Smooth muscle cell (in vitro differentiated cells): ENCODE measurements around the gene CEACAM19. TPM values are rescaled to one million over a fixed set of nuclear protein-coding genes. Genes with fewer than 3 reads are reported as not detected.

Source experiments
- DNase-seq: peaks from one replicate; lab custom pipeline; 2025; ENCODE audit not compliant: unreplicated experiment; lab: John Stamatoyannopoulos, UW
- H2AFZ ChIP-seq: fragments of 200-600 bp; sonication (generic); 2 replicates; pipeline ENCODE4 v1.6.0; 2016; ENCODE audit warnings: antibody characterized with exemption, low read depth, mild to moderate bottlenecking
- H3F3A ChIP-seq: fragments of 200-600 bp; sonication (generic); 2 replicates; pipeline ENCODE4 v1.6.0; 2017; ENCODE audit warnings: antibody characterized with exemption, low read depth
- H3K27ac ChIP-seq: fragments of 200-600 bp; sonication (generic); 2 replicates; pipeline ENCODE4 v1.5.1; 2016; ENCODE audit warnings: low read depth, mild to moderate bottlenecking
- H3K27me3 ChIP-seq: fragments of 200-600 bp; sonication (generic); 2 replicates; pipeline ENCODE4 v1.6.1; 2016; ENCODE audit warnings: low read depth, mild to moderate bottlenecking
- H3K36me3 ChIP-seq: fragments of 200-600 bp; sonication (generic); 2 replicates; pipeline ENCODE4 v1.5.1; 2016; ENCODE audit warnings: low read depth
- H3K4me1 ChIP-seq: fragments of 200-600 bp; sonication (generic); 2 replicates; pipeline ENCODE4 v1.5.1; 2016; ENCODE audit warnings: low read depth
- H3K4me2 ChIP-seq: fragments of 200-600 bp; sonication (generic); 2 replicates; pipeline ENCODE4 v1.6.0; 2016; ENCODE audit warnings: mild to moderate bottlenecking
- H3K4me3 ChIP-seq: fragments of 200-600 bp; sonication (generic); 2 replicates; pipeline ENCODE4 v1.5.1; 2016; ENCODE audit warnings: mild to moderate bottlenecking
- H3K79me2 ChIP-seq: fragments of 200-600 bp; sonication (generic); 2 replicates; pipeline ENCODE4 v1.6.0; 2016; ENCODE audit warnings: low read depth, mild to moderate bottlenecking
- H3K9ac ChIP-seq: fragments of 200-600 bp; sonication (generic); 2 replicates; pipeline ENCODE4 v1.6.0; 2016; ENCODE audit warnings: low read depth
- H3K9me3 ChIP-seq: fragments of 200-600 bp; sonication (generic); replicated peaks from 2 replicates; pipeline ENCODE4 v1.5.1; 2016; ENCODE audit warnings: low read depth
- H4K20me1 ChIP-seq: fragments of 200-600 bp; sonication (generic); 2 replicates; pipeline ENCODE4 v1.6.0; 2016; ENCODE audit warnings: low read depth
- CTCF ChIP-seq: fragments of 200-600 bp; sonication (generic); IDR thresholded peaks from 2 replicates; pipeline ENCODE4 v1.5.1; 2017; ENCODE audit warnings: borderline replicate concordance, mild to moderate bottlenecking, antibody characterized with exemption; ENCODE audit not compliant: insufficient read depth, poor library complexity, severe bottlenecking
- WGBS: methylation state at CpG from one replicate; pipeline ENCODE4 v1.1.7; 2016; ENCODE audit warnings: low lambda C conversion rate; 5-methylcytosine and 5-hydroxymethylcytosine counted together
- polyA plus RNA-seq: library from polyadenylated mRNA; unstranded; fragments of >200 nt; fragmentation: Nextera tagmentation; extraction: Ambion mirVana; gene quantifications from 2 replicates; pipeline ENCODE4 v1.2.1, GENCODE V29; 2016
- total RNA-seq: library from RNA; depleted of rRNA; stranded (reverse); fragments of >200 nt; gene quantifications from 2 replicates; pipeline ENCODE4 v1.2.3, GENCODE V29; 2014

The CEACAM19 gene
- total and polyA plus RNA-seq, 2 experiments from 2014 or later: 0.81 to 0.88 TPM

GRCh38 chr19:44658069-44658733, 13.1 kb upstream of the CEACAM19 start:
- no peak for DNase-seq
- Histone ChIP-seq H3K36me3 (peaks cover 3% of the 10 kb centered on the region), H3K9ac (no peak overlapping the region), H4K20me1 (no peaks in the 10 kb centered on the region), H3K27me3 (no peaks in the 10 kb centered on the region), H3K27ac (no peak overlapping the region), H3K4me3 (no peak overlapping the region), H3K4me2 (no peak overlapping the region), H2AFZ (no peak overlapping the region), H3F3A (no peaks in the 10 kb centered on the region), H3K79me2 (no peaks in the 10 kb centered on the region), H3K9me3 (no peaks in the 10 kb centered on the region), H3K4me1 (no peaks in the 10 kb centered on the region)
- TF ChIP-seq CTCF: no peak
- WGBS: 98% methylated on average over 3 of the region's 3 CpGs

GRCh38 chr19:44660081-44660480, 11.2 kb upstream of the CEACAM19 start:
- no peaks in the 10 kb centered on the region for H4K20me1 ChIP-seq
- no peaks in the 10 kb centered on the region for H3K79me2 ChIP-seq
- no peaks in the 10 kb centered on the region for H3K9me3 ChIP-seq
- H3K4me1 ChIP-seq: no peaks in the 10 kb centered on the region
- H3K9ac ChIP-seq: no peak overlapping the region
- no peak for TF ChIP-seq CTCF
- H3K4me3 ChIP-seq: no peak overlapping the region
- H3K27me3 ChIP-seq: no peaks in the 10 kb centered on the region
- no peak overlapping the region for H3K27ac ChIP-seq
- WGBS: 93% methylated on average over 4 of the region's 4 CpGs
- H3K36me3 ChIP-seq: peaks cover 3% of the 10 kb centered on the region
- H3K4me2 ChIP-seq: no peak overlapping the region
- H3F3A ChIP-seq: no peaks in the 10 kb centered on the region
- no peak overlapping the region for H2AFZ ChIP-seq
- DNase-seq: no peak

- Histone ChIP-seq H3K4me1 (no peaks in the 10 kb centered on the region), H3K79me2 (no peaks in the 10 kb centered on the region), H3K4me2 (no peak overlapping the region), H3F3A (no peaks in the 10 kb centered on the region), H3K27ac (no peak overlapping the region), H3K9ac (no peak overlapping the region), H3K27me3 (no peaks in the 10 kb centered on the region), H4K20me1 (no peaks in the 10 kb centered on the region), H3K4me3 (no peak overlapping the region), H2AFZ (no peak overlapping the region), H3K9me3 (no peaks in the 10 kb centered on the region), H3K36me3 (no peaks in the 10 kb centered on the region)
- DNase-seq: no peak
- 94% methylated on average over 11 of the region's 11 CpGs for WGBS
- TF ChIP-seq CTCF: no peak
Observed at GRCh38 chr19:44661205-44661604, 10.1 kb upstream of the CEACAM19 start.

GRCh38 chr19:44661904-44662303, 9.4 kb upstream of the CEACAM19 start:
- Histone ChIP-seq H3K27ac (no peak overlapping the region), H3K79me2 (no peaks in the 10 kb centered on the region), H3K4me3 (no peak overlapping the region), H3K27me3 (no peaks in the 10 kb centered on the region), H3K9ac (no peak overlapping the region), H4K20me1 (no peaks in the 10 kb centered on the region), H3F3A (no peaks in the 10 kb centered on the region), H2AFZ (no peak overlapping the region), H3K9me3 (no peaks in the 10 kb centered on the region), H3K4me2 (no peak overlapping the region), H3K36me3 (no peaks in the 10 kb centered on the region), H3K4me1 (no peaks in the 10 kb centered on the region)
- WGBS: 83% methylated on average over 7 of the region's 7 CpGs
- DNase-seq: no peak
- no peak for TF ChIP-seq CTCF
